A549 (cell line): ENCODE measurements around the gene FIBCD1. TPM values are rescaled to one million over a fixed set of nuclear protein-coding genes. Genes with fewer than 3 reads are reported as not detected.
A peak's percentile ranks its signal among the peaks of the same experiment; 100 is the strongest.

Source experiments
- ATAC-seq, 2 experiments: fragments of 200-7000 bp in 1 of 2; fragments of >200 bp in 1 of 2; cut with Nextera tagmentation in 1 of 2; cut with Tn5 transposase in 1 of 2; 3 replicates each; pipeline versions ENCODE4 v1.8.0 to v1.9.1; 2018 to 2020; ENCODE audit warnings: mild to moderate bottlenecking in 1 of 2, moderate library complexity in 1 of 2
- CTCF ChIA-PET: fragments of 300-600 bp; sonication (Branson Sonifier 250); formaldehyde crosslinking; extraction: SDS; loops from one replicate; lab custom pipeline; 2021; ENCODE audit warnings: antibody characterized with exemption, inconsistent platforms; lab: Yijun Ruan, JAX
- POLR2A ChIA-PET: fragments of 350-600 bp; formaldehyde crosslinking; extraction: SDS; loops from one replicate; lab custom pipeline; 2021; ENCODE audit warnings: antibody characterized with exemption, inconsistent platforms; lab: Yijun Ruan, JAX
- DNase-seq, 2 experiments: peaks; one replicate each; pipeline versions ENCODE4 v3.0.0 to v3.0.0-alpha.2; 2011 to 2016; ENCODE audit warnings: low read depth in 1 of 2, low spot score in 1 of 2
- FAIRE-seq: peaks from 2 replicates; lab custom pipeline; 2011; peaks lifted over from hg19 to GRCh38; lab: Jason Lieb, UNC
- H3K27ac ChIP-seq, 2 experiments: fragments of >200 bp; sonication (Bioruptor Twin); formaldehyde crosslinking; 3 replicates each; pipeline ENCODE4 v1.5.1; 2016 to 2017
- H3K4me1 ChIP-seq: fragments of >200 bp; sonication (Bioruptor Twin); formaldehyde crosslinking; 3 replicates; pipeline ENCODE4 v1.6.1; 2016
- H3K4me2 ChIP-seq: fragments of >200 bp; sonication (Bioruptor Twin); formaldehyde crosslinking; 3 replicates; pipeline ENCODE4 v1.6.1; 2016
- H3K4me3 ChIP-seq: fragments of >200 bp; sonication (Bioruptor Twin); formaldehyde crosslinking; 3 replicates; pipeline ENCODE4 v1.5.1; 2016
- H3K9me3 ChIP-seq: fragments of >200 bp; sonication (Bioruptor Twin); formaldehyde crosslinking; 3 replicates; pipeline ENCODE4 v1.6.1; 2016
- ESRRA ChIP-seq: fragments of 150-350 bp; IDR thresholded peaks from 2 replicates; pipeline ENCODE4 v1.6.1; 2014; ENCODE audit warnings: mild to moderate bottlenecking, low read length, borderline replicate concordance
- FOSL2 ChIP-seq, 2 experiments: fragments of 450-650 bp in 1 of 2; fragments of >200 bp in 1 of 2; sonication (Bioruptor Twin) in 1 of 2; formaldehyde crosslinking; IDR thresholded peaks; 2 replicates each; pipeline versions ENCODE4 v1.5.0 to v1.6.1; 2016 to 2020; ENCODE audit warnings: mild to moderate bottlenecking in 1 of 2, moderate library complexity in 1 of 2
- FOXS1 ChIP-seq: fragments of 250-450 bp; sonication (Bioruptor Pico); IDR thresholded peaks from 2 replicates; pipeline ENCODE4 v1.5.0; 2020; ENCODE audit warnings: mild to moderate bottlenecking, moderate library complexity
- HOXB5 ChIP-seq: fragments of 250-450 bp; sonication (Bioruptor Pico); IDR thresholded peaks from 2 replicates; pipeline ENCODE4 v1.5.0; 2020; ENCODE audit warnings: mild to moderate bottlenecking, moderate library complexity
- KDM1A ChIP-seq: fragments of 200-600 bp; sonication (generic); IDR thresholded peaks from 2 replicates; pipeline ENCODE4 v1.6.1; 2016; ENCODE audit warnings: low read depth, mild to moderate bottlenecking
- MAFK ChIP-seq: fragments of 450-650 bp; IDR thresholded peaks from 2 replicates; pipeline ENCODE4 v1.6.1; 2014; ENCODE audit not compliant: partially characterized antibody
- RAD21 ChIP-seq, 2 experiments: fragments of >200 bp in 1 of 2; sonication (Bioruptor Twin) in 1 of 2; formaldehyde crosslinking in 1 of 2; IDR thresholded peaks in 1 of 2; conservative IDR thresholded peaks in 1 of 2; 2 replicates in 1 of 2; 3 replicates in 1 of 2; pipeline ENCODE4 v1.6.1; 2012 to 2018; ENCODE audit warnings: inconsistent platforms in 1 of 2
- TFCP2L1 ChIP-seq: fragments of 250-450 bp; sonication (Bioruptor Pico); IDR thresholded peaks from 2 replicates; pipeline ENCODE4 v1.5.0; 2021; ENCODE audit warnings: mild to moderate bottlenecking
- ZFP36 ChIP-seq: fragments of 450-650 bp; IDR thresholded peaks from 2 replicates; pipeline ENCODE4 v1.6.1; 2014; ENCODE audit warnings: borderline replicate concordance; ENCODE audit not compliant: partially characterized antibody
- WGBS: methylation state at CpG from one replicate; pipeline ENCODE4 v1.1.6; 2017; ENCODE audit errors: missing lambda C conversion rate; 5-methylcytosine and 5-hydroxymethylcytosine counted together
- polyA plus RNA-seq, 4 experiments: library from polyadenylated mRNA; depleted of rRNA in 3 of 4; stranded (reverse); fragments of >200 nt; fragmentation: RNase III in 1 of 4; extraction: RNeasy Plus Mini Kit Qiagen cat#74134 plus additional on column Dnase treatment in 1 of 4; gene quantifications; 2 replicates in 3 of 4; 3 replicates in 1 of 4; pipeline ENCODE4 v1.2.3, GENCODE V29; 2011 to 2017
- TF ChIP-seq, protein P1 (sequence below): fragments of >200 bp; sonication (Bioruptor Twin); formaldehyde crosslinking; IDR thresholded peaks from 3 replicates; pipeline ENCODE4 v1.6.1; 2016
- TF ChIP-seq, protein P2 (sequence below): fragments of 200-600 bp; sonication (generic); IDR thresholded peaks from 2 replicates; pipeline ENCODE4 v1.6.1; 2016; ENCODE audit warnings: antibody characterized with exemption, mild to moderate bottlenecking, moderate library complexity

The FIBCD1 gene
- polyA plus RNA-seq, 2 of the 4 experiments (the other 2 are of a cell fraction) = 4.8 to 4.9 TPM

DNA sequence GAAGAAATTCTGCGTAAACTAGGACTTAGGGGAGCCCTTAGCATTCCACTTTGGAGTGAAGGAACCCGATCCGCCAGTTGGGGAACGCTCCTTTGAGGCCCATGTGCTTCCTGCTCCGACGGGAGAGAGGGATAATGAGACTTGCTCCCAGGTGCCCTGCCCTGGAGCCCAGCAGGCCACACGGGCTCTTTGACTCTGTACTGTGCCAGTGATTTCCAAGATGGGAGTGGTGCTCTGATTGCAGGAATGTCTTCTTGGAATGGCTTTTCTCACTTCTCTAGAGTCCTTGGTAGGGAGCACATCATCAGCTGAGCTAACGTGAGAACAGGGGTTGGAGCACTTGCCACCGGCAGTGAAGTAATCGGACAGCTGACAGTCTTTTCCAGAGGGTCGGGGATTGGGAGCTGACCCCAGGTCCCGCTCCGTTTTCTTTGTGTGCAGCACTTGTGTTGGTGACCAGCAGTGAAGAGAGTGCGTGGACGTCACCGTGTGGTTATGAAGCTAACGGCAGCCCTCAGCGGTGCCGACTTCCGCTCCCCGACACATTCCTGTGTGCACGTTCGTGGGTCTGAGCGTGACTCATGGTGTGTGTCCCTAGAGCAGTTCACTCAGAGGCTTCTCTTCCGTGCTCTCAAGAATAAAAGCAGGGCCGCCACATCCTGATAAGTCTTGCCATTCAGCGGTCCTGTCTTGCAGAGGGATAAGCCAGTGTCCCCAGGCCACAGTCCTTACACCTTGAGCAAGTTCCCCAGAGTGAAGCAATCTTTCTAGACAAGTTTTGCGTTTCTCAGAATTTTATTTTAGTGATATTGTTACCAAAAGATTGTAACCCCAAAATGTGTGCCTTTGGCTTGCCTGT lies 78.4 kb downstream of the FIBCD1 start:
- peaks cover 22% of the 10 kb centered on the region for H3K4me1 ChIP-seq
- TF ChIP-seq, protein P1, sequence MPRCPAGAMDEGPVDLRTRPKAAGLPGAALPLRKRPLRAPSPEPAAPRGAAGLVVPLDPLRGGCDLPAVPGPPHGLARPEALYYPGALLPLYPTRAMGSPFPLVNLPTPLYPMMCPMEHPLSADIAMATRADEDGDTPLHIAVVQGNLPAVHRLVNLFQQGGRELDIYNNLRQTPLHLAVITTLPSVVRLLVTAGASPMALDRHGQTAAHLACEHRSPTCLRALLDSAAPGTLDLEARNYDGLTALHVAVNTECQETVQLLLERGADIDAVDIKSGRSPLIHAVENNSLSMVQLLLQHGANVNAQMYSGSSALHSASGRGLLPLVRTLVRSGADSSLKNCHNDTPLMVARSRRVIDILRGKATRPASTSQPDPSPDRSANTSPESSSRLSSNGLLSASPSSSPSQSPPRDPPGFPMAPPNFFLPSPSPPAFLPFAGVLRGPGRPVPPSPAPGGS = no peak
- no peak for TF ChIP-seq TFCP2L1
- no peak for TF ChIP-seq FOXS1 (CRISPR knock-in tag)
- TF ChIP-seq RAD21 (conservative IDR thresholded peaks at IDR 0.05 in 1 of 2, IDR thresholded peaks at IDR 0.05 in 1 of 2) = 0 out of 5 replicates have a peak, but pooled peaks of 1 of the 2 experiments have one; percentile 2
- TF ChIP-seq ESRRA = no peak
- TF ChIP-seq ZFP36 = no peak
- TF ChIP-seq KDM1A = no peak
- TF ChIP-seq, protein P2, sequence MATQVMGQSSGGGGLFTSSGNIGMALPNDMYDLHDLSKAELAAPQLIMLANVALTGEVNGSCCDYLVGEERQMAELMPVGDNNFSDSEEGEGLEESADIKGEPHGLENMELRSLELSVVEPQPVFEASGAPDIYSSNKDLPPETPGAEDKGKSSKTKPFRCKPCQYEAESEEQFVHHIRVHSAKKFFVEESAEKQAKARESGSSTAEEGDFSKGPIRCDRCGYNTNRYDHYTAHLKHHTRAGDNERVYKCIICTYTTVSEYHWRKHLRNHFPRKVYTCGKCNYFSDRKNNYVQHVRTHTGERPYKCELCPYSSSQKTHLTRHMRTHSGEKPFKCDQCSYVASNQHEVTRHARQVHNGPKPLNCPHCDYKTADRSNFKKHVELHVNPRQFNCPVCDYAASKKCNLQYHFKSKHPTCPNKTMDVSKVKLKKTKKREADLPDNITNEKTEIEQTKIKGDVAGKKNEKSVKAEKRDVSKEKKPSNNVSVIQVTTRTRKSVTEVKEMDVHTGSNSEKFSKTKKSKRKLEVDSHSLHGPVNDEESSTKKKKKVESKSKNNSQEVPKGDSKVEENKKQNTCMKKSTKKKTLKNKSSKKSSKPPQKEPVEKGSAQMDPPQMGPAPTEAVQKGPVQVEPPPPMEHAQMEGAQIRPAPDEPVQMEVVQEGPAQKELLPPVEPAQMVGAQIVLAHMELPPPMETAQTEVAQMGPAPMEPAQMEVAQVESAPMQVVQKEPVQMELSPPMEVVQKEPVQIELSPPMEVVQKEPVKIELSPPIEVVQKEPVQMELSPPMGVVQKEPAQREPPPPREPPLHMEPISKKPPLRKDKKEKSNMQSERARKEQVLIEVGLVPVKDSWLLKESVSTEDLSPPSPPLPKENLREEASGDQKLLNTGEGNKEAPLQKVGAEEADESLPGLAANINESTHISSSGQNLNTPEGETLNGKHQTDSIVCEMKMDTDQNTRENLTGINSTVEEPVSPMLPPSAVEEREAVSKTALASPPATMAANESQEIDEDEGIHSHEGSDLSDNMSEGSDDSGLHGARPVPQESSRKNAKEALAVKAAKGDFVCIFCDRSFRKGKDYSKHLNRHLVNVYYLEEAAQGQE = no peak
- no peak overlapping the region for H3K4me3 ChIP-seq
- no peak for FAIRE-seq
- H3K9me3 ChIP-seq = no peaks in the 10 kb centered on the region
- peak in 1 of 2 experiments; percentile 30; a peak in 3 of 6 replicates for ATAC-seq
- WGBS = 87% methylated on average over 28 of the region's 28 CpGs
- no peak overlapping the region; a peak in 1 of 6 replicates for H3K27ac ChIP-seq
- ChIA-PET CTCF (interaction anchor here (1.3 to 15.3 kb wide), 5 partner anchors 10 to 153 kb away, joined by 3 to 454 read pairs (median 176); partner anchors contain the start of gene ABL1), POLR2A (no interaction called here)
- no peak overlapping the region for H3K4me2 ChIP-seq
- peak in 1 of 2 experiments; percentile 39 for DNase-seq

DNA sequence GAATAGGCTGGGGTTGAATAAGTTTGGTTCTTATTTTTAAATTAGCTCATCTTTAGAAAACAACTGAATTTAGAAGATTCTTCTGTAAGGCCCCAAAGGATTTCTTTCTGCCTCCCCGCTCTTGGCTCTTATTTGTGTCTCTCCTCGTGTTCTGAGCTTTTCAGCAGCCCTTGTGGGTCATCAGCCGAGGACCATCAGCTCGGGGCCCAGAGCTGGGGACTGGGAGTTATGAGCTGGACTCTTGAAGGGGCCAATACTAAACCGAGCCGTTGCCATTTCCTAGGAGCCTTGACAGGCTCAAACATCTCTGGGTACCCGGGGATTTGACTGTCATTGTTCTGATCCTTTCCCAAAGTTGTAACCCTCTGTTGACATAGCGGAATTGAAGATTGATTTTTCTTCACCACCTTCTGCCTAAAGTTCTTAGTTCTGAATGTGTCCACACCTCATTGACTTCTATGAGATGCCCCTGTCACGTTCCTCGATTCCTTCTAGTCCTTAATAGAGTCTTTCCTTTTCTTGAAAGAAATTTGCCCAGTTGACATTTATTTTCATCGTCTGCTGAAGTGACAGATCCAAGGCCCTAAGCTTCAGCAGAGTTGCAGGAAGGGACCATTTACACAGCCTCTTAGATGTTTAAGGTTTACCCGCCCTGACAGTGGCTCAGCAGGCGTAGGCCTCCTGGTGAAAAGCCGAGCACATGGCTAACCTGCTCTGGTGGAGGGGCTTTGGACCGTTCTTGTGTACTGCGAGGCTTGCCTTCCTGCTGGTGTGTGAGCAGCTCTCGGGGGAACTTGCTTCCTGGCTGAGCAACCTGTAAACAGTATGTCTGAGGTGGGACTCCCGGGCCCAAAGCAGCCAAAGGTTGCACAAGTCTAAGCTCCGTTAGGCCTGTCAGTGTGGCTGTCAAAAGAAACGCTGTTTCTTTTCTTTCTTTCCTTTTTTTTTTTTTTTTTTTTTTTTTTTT lies 80.0 kb downstream of the FIBCD1 start:
- TF ChIP-seq HOXB5 = no peak
- TF ChIP-seq MAFK = peak; percentile 51
- no peak for TF ChIP-seq FOSL2 (IDR thresholded peaks at IDR 0.05)
- no peak for TF ChIP-seq FOSL2 (CRISPR knock-in tag; IDR thresholded peaks at IDR 0.05)
- CTCF ChIA-PET = interaction anchor here (0.7 to 15.3 kb wide), 11 partner anchors 7 to 398 kb away, joined by 3 to 454 read pairs (median 10); partner anchors contain the start of gene ABL1
- no peak for ATAC-seq
- WGBS = 91% methylated on average over 20 of the region's 20 CpGs
- peaks cover 22% of the 10 kb centered on the region for H3K4me1 ChIP-seq
- FAIRE-seq = no peak
- no peaks in the 10 kb centered on the region for H3K9me3 ChIP-seq
- H3K4me3 ChIP-seq = no peak overlapping the region
- POLR2A ChIA-PET = no interaction called here
- no peak overlapping the region for H3K4me2 ChIP-seq
- no peak overlapping the region for H3K27ac ChIP-seq
- DNase-seq = no peak
